PFSK-1 (cell line): ENCODE data around the gene EPHB4.

Experiments
- POLR2AphosphoS5 ChIP-seq: IDR thresholded peaks from 2 replicates; pipeline ENCODE4 v1.6.1; 2012; ENCODE audit warnings: low read depth, mild to moderate bottlenecking, control low read depth, low read length, moderate library complexity
- SIN3A ChIP-seq: IDR thresholded peaks from 2 replicates; pipeline ENCODE4 v1.6.1; 2012; ENCODE audit warnings: mild to moderate bottlenecking, low read length, moderate library complexity, borderline replicate concordance; ENCODE audit not compliant: insufficient read depth
- TAF1 ChIP-seq: IDR thresholded peaks from 2 replicates; pipeline ENCODE4 v1.6.1; 2012; ENCODE audit warnings: low read length, control low read depth, borderline replicate concordance; ENCODE audit not compliant: insufficient read depth

- TF ChIP-seq SIN3A: no peak
- no peak for TF ChIP-seq TAF1
- TF ChIP-seq POLR2AphosphoS5: no peak
Measured at GRCh38 chr7:100759357-100760171, 67.8 kb downstream of the EPHB4 start.
